Testis (tissue), 2 donors: ENCODE results near the gene CYTH4.

ENCODE experiments used
- POLR2A ChIP-seq: fragments of 450-650 bp; IDR thresholded peaks from one replicate; pipeline ENCODE4 v1.6.1; 2017; ENCODE audit warnings: antibody characterized with exemption, mild to moderate bottlenecking, moderate library complexity
- TF ChIP-seq, protein P1 (sequence below), 3 experiments: fragments of 450-650 bp in 2 of 3; fragments of 200-600 bp in 1 of 3; sonication (generic) in 1 of 3; IDR thresholded peaks; one replicate each; pipeline ENCODE4 v1.5.1; 2016 to 2019; ENCODE audit warnings: antibody characterized with exemption in 3 of 3, mild to moderate bottlenecking in 2 of 3, moderate library complexity in 1 of 3

DNA sequence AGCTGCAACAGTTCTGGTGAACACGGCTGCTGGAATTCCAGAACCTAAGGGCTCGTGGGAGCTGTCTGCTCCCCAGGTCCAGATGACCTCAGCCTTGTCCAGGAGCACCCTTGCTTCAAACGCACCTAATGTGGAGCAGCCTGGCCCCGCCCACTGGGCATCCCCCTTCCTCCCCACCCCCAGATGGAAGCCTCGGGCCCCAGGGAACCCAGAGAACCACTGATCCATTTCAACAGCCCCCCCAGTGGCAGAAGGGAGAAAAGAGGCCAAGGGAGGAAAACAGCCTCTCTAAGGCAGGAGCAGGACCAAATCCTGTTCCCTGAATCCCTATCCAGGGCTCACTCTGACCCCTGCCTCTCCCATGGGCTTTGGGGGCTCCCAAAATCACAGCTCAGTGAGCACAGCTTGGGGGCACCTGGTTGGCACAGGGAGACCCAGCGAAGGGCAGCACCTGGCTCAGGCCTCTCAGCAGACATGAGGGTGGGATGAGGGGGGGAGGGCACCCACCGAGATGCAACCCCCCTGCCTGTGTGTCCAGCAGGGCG is 1.2 kb downstream of the CYTH4 start:
- TF ChIP-seq POLR2A = no peak
- TF ChIP-seq, protein P1, sequence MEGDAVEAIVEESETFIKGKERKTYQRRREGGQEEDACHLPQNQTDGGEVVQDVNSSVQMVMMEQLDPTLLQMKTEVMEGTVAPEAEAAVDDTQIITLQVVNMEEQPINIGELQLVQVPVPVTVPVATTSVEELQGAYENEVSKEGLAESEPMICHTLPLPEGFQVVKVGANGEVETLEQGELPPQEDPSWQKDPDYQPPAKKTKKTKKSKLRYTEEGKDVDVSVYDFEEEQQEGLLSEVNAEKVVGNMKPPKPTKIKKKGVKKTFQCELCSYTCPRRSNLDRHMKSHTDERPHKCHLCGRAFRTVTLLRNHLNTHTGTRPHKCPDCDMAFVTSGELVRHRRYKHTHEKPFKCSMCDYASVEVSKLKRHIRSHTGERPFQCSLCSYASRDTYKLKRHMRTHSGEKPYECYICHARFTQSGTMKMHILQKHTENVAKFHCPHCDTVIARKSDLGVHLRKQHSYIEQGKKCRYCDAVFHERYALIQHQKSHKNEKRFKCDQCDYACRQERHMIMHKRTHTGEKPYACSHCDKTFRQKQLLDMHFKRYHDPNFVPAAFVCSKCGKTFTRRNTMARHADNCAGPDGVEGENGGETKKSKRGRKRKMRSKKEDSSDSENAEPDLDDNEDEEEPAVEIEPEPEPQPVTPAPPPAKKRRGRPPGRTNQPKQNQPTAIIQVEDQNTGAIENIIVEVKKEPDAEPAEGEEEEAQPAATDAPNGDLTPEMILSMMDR (IDR thresholded peaks at IDR 0.05) = no peak
